Middle frontal gyrus (tissue), 1 donor: ENCODE measurements around the gene LPP.

ENCODE experiments used
- DNase-seq: peaks from one replicate; pipeline ENCODE4 v3.0.0-alpha.2; 2015; ENCODE audit warnings: low spot score; ENCODE audit errors: extremely low spot score

Gene LPP

DNA sequence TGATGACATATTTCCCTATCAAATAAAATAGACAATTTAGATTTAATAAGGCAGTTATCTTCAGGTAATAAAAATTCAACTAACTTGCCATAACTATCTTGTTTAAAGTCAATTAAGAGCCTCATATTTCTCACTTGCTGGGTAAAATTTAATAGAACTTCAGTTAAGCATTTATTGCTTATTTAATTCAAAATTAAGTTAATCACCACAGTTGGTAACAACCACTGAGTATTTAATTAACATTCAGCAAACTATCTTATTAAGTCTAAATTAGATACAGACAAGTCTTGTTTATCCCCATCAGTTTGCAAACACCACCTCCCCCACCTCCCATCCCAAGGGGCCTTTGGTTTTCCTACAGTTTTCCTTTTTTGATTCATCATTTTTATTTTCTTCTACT is 14.7 kb downstream of the LPP start:
- no peak for DNase-seq

DNA sequence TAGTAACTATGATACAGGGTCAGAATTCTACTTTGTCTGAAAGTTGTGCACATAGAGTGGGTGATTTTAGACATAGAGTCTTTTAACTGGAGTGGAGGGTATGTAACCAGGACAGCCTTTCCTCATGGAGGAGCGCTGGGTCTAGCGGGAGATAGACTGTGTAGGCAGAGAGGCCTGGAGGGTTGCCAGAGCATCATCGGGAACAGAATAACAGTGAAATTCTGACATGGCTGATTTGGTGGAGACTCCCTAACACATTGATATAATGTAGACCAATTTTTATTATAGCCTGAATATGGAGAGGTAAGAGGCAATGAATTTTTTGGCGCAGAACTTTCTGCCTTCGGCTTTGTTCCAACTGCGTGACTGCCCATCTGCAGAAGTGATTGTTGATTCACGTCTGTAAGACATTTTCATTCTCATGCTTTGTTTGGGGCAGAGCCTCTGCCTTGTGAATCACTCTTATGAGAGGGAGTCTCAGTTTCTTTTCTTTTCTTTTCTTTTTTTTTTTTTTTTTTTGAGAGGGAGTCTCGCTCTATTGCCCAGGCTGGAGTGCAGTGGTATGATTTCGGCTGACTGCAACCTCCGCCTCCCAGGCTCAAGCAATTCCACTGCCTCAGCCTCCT is 16.0 kb downstream of the LPP start:
- DNase-seq, result no peak

DNA sequence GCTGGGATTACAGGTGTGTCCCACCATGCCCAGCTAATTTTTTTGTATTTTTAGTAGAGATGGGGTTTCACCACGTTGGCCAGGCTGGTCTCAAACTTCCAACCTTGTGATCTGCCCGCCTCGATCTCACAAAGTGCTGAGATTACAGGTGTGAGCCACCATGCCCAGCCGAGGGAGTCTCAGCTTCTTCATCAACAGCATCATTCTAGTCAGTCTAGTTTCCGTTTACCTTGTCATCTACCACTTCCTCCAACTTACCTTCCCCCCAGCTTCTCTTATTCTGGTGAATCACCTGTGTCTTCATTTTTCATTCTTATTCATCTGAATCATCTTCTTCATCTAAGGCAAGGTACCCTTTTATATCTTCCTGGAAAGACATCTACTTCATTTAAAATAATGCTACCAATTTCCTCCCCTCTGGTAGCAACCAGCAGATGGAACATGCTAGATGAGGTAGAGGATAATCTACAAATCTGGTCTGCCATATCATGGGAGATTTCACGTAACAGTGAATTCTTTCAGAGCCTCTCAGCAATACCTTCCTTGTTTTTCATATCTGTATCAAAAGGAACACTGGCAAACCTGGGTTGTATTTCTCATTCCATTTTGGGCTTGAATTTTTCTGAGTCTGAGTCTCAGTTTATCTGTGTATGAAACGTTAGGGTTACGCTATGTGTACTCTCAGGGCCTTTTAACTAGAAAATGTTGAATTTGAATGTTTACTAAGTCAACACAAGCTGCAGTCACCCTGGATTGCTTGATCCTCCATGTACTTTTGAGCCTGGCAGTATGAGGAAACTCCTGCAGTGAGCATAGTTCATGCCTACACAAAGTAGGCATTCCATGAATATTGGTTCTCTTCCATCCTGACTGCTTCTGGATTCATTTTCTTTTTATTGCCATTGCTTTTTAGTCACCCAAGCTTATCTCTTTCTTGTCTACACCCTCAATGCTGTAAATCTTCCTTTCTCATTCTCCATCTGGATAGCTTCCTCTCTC is 16.8 kb downstream of the LPP start:
- DNase-seq, result no peak

DNA sequence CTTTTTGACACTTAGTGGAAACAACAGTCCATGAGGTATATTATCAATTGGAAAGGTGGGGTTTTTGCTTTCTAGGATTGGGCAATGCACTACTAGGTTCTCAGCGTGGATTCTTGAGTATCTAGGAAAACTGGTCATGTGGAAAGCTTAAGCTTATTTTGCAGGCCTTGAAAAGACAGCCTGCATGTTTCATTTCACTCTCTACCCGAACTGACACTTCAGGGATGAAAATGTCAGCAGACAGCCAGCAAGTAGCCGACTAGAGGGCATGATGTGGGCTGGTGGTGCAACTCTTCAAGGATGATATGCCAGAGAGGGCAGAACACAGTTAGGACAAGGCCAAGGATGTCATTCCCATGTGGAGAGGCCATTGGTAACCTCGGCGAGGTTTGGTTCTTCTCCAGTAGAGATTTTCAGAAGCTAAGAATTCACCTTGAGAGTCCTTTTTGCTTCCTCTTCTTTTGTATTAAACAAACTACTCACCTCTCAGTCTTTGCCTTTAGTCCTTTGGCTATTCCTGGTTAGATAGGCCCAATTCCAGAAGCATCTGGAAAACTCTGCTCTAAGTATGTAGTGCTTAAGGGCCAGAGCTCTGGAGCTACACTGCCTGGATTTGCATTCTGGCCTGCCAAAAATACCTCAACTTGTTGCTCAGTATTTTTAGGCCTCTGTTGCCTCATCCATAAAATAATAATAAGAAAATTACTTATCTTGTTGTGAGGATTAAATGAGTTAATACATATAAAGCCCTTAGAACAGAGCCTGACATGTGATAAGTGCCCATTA is 17.9 kb downstream of the LPP start:
- DNase-seq, result no peak

DNA sequence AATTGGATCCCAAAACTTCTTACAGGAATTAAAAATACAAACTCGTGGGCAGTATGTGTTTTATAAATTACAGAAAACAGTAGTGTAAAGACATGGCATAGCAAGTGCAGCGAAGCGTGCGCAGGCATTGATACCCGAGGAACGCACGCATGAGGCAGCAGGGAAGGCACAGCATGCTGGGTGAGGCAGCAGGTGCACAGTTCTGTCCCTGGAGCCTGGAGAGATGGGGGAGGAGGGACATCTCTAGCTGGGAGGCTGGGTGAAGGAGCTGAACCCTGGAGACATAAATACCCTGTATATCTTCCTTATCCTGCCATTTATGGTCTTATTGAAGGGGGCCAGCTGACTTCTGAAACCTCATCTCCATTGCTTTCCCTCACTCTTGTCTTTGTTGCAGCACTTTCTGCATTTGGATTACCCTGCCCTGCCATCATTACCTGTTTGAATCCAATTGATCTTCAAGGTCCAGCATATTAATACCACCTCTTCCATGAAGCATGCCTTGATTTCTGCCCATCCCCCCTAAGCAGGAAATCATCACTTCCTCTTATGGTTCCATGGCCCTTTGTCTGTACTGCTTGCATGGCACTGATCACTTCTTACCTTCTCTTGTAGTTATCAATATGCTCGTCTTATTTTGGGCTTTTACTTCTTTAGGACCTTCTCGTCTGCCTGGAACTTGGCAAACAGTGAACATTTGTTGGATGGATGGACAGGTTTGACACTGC is 20.5 kb downstream of the LPP start:
- no peak for DNase-seq

DNA sequence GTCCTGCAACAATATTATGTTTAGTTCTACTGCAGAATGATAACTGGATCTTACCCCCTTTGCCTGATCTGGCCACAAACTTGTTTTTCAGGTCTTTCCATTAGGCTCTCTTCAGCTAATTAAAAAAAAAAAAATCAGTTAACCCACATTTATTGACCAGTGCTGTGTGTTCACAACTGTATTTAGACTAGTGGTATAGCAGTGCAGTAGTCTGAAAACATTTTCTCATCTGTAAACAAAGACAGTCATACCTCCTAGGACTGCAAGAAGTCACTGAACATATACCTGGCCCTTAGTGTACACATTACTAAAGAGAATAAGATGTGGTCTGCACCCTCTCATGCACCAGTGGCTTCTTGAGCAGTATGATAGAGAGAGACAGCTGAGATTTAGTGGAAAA is 22.5 kb downstream of the LPP start:
- no peak for DNase-seq

DNA sequence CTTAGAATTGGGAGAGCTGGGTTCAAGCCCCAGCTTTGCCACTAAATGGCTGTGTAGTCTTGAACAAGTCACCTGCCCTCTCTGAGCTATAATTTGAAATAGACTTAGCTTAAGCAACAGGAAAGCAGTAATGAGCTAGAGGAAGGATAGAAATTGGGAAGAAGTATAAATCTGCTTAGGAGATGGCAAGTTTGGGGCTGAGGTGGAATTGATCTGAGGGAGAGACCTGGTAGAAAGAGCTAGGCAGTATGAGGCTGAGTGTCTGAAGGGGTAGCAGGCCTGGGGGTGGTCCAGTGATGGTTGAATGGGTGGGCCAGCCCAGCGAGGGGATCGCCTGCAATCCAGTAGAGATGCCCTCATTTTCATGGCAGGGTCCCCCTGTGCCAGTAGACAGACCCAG is 22.9 kb downstream of the LPP start:
- DNase-seq, result no peak

DNA sequence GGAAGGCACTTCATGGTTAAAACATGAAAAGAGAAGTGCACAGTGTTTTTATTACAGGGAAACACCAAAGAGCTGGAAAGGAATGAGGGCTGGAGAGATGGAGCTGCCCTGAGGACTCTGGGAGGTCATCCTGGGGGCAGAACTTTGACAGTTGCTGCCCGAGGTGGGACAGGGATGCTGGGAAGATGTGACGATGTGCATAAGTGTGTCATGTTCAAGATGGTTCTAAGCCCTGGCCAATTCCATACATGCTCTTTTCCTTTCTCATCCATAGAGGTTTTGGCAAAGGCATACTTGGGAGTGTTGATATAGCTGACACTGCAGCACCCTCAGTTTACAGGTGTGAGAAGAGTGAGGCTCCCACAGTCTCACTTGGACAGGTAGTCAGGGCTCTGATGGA is 23.8 kb downstream of the LPP start:
- DNase-seq, result no peak

DNA sequence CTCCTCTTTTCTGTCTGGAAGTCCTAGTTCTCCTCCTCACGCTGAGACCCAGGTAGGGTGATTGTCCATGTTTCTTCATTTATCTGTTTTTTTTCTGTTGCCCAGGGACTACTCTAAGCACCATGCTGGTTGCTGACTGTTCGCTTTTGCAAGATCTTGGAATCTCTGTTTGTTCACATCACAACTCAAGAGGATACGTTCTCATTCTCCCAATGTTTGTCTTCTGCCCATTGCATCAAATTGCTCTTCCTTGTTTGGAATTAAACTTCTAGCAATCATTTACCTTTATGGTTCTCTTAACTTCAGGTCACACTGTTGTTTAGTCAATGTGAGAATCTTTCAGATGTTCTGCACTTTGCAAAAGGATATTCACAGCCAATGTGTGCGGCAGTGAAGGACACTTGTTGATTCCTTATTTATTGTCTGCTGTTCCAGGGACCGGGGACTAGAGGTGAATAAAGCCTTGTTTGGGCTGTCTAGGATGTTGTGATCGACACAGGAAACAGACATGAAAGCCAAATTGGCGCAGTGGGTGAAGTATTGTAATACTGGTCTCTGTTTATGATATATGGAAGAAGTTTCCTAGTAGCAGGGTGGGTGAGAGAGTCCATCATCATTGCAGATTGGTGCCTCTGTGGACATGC is 24.5 kb downstream of the LPP start:
- no peak for DNase-seq

DNA sequence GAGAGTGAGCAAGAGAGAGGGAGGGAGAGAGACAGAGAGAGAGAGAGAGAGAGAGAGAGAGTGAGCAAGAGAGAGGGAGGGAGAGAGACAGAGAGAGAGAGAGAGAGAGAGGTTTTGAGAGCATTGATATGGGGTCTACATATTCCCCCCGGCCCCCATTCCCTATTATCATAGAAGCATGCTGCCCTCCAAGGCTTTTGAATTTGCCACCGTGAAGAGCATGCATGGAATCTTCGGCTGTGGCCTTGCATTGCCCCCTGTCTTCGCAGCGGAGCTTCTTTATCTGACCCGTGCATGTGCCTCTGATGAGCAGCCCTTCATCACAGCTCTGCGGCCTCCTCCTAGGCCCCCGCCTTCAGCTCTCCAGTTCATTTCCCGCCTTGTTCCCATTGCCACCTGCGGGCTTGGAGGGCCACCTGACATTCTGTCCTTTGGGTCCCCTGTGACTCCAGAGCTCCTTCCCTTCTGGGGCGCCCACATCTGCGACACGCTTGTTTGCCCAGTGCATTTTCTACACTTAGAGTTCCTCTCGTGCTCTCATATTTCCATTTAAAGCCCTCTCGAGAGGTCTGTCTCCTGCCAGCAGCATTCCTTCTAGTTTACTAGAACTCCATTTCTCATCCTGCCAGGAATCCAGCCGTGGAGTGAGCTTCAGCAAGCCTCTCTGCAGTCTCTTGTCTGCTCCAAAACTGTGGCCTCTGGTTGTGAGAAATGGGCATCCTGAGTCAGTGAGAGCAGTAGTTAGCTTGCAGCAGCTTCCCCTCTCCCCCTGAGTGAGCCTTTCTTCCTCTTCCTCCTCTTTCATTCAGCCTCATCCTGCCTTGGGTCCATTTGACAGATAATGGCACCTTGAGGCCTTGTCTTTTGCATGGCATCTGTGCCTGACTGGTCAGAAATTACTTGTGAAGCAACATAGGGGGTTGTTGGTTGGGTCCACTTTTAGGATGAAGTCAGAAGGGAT is 25.3 kb downstream of the LPP start:
- DNase-seq, result no peak

DNA sequence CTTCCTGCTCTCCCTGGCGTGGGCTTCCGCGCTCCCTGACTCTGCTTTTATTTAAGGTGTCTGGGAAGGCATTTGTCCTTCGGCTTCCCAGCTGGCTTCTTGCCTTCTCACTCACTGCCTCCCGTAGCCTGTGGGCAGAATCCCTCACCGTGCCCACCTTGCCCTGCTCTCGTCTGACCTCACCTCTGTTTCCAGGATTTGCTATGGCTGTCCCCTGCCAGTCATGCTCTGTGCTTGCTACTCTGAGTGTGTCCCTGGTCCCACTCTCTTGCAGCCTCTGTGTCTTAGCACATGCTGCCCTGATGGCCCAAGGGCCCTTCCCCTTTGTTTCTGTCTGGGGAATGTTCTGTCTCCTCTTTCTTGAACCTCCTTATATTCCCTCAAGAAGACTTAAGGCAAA is 26.2 kb downstream of the LPP start:
- no peak for DNase-seq

DNA sequence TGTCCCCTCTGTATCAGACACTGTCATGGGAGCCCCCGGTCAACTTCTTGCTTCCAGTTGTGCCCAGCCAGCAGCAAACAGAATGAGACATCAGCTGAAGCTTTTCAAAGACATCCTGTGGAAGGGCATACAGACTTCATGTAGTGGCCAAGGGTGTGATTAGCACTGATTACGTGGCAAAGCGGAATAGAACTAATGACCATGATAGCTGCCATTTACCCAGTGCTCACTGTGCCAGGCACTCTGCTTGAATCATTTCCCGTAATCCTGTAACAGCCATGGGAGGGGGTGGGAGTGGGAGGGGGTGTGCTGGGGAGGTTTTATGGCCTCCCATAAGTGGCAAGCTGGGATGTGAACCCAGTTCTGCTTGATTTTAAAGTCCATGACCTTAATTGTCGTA is 29.5 kb downstream of the LPP start:
- no peak for DNase-seq

DNA sequence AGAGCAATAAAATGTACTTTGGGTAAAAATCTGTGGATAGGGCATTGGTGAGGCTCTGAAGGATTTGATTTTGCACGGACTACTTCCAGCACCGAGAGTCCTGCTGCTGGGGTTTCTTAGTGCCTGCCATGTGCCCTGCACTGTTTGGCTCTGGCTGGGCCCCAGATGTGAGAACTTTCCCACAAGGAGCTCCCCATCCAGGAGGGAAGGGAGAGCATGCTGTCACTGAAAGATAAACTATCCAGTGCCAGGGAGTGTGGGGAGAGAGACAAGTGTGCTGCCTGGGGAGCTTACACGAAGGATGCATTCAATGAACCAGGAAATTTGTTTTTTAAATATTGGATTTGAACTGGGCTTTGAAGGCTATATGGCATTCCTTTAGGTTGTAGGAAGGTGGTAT is 30.2 kb downstream of the LPP start:
- DNase-seq, result no peak

DNA sequence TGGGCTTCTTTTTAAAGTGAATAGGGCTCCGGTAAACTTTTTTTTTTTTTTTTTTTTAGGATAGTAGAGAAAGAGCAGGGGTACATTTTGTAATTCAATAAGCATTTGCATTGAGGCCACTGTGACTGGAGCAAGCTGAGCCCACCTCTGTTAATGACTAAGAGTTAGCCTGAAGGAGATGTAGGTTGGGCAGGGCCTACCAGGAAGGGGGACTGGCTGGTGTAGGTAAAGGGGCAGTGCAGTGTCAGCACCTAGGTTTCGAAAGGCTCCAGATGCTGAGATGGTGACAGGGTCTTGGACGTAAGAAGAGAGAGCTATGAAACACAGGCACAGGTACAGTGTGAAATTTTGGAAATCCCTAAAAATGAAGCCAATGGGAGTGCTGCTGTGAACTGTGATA is 30.7 kb downstream of the LPP start:
- DNase-seq, result no peak

DNA sequence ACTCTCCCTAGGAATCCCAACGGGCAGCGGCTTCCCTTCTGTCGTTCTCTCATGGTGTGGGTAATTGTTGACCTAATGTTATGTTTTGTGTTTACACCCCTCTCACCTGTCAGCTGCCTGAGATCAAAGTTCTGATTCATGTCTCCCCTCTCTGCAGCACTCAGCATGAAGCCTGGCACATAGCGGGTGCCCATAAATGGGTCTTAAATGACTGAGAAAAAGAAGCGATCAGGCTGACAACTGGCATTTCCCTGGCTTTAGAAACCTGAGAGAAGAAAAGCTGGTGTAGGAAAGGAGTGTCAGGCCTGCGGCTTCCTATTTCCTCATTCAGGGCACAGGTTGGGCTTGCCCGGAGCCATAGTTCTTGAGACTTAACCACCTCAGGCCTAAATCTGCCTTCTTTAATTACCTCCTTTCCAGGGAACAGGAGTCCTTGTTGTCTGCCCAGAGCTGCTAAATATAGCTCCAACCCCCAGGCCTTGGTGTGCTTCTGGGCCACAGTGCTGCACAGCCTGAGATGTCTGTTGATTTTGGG is 31.8 kb downstream of the LPP start:
- DNase-seq, result no peak

DNA sequence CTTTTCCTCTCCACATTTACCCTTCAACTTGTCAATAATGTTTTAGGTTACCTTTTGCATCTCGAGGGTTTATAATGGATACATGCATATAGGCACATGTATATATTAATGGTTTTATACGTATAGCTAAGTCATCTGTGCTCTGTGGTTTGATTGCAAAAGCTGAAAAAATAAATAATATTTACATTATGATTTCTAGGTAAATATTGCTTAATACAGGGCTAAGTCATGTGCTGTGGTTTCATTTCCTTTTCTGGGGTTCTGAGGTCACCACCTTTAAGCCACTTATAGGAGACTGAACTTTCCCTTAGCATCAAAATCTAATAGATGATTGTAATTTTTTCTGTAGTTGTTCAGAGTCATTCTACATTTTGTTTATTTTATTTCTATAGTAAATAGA is 33.1 kb downstream of the LPP start:
- no peak for DNase-seq

DNA sequence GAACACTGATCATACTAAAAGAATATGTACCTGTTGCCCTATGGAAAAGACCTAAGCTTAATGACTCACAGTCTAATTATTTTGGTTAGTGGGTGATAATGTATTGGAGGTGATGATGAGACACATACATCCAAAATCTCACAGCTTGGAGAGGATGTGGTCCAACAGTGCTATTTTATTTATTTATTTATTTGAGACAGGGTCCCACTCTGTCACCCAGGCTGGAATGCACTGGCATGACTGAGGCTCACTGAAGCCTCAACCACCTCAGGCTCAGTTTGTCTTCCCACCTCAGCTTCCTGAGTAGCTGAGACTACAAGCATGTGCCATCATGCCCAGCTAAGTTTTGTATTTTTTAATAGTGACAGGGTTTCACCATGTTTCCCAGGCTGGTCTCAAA is 35.0 kb downstream of the LPP start:
- no peak for DNase-seq

DNA sequence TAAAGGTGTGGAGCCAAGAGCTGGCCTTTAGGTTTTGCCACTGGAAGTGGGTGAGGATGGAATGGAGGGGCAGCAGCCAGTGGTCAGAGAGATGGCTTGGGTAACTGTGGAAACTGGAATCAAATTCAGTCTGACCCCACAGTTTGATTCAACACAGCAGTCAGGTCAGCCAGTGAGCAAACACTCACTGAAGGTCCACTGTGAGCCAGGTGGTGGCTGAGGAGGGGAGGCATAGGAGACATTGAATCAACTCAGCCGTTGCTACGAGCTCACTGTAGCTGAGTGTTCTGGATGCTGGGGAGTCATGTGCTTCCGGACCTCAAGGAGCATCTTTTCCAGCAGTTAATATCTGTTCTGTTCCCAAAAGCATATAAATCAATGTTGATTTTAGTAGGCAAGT is 37.5 kb downstream of the LPP start:
- no peak for DNase-seq

DNA sequence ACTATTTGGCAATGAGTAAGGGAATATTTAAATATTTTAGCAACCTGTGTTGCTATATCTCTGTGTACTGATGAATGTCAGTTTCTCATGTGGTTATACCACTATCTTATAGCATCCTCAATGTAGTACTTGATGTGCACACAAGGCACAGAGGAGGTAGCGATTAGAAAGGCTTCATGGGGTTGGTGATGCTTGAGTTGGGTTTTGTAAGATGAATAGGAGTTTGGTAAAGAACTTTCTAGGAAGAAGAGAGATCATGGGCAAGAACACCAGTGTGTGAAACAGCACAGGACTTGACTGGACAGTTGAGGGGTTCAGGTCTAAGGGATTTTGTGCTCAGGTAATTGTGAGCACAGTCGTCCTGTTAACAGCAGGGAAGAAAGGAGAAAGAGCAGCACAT is 38.1 kb downstream of the LPP start:
- DNase-seq, result no peak

DNA sequence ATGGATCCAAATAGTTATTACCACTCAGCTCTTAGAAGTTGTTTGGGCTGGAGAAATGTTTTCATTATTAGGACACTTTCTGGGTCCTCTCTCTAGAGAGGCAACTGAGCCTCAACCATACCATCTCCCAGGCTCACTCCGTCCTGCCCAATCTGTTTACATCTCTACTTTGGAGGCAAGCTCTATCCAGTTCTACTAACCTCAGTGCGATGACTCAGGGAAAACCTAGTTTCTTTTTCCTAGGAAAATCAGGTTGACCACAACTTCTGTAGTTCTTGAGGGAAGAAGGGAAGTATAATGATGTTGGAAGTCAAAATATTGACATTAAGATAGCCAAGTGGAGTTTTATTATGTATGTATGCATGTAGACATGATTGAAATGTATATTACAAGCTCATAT is 40.4 kb downstream of the LPP start:
- DNase-seq, result no peak
